HPDE6-E6E7 (cell line): ENCODE data around the gene COL4A4.
A peak's percentile ranks its signal among the peaks of the same experiment; 100 is the strongest.

Experiments
- DNase-seq: peaks from one replicate; pipeline ENCODE4 v3.0.0; 2011; ENCODE audit warnings: missing footprints; ENCODE audit errors: extremely low spot score

COL4A4 gene

GRCh38 chr2:227030789-227031188 lies 133.2 kb downstream of the COL4A4 start:
- DNase-seq = no peak

GRCh38 chr2:227029426-227030105 lies 134.4 kb downstream of the COL4A4 start:
- DNase-seq = no peak

- DNase-seq = no peak
Measured at GRCh38 chr2:227025510-227025909, 138.5 kb downstream of the COL4A4 start.

- DNase-seq = no peak
Measured at GRCh38 chr2:227022608-227023007, 141.4 kb downstream of the COL4A4 start.

- no peak for DNase-seq
Measured at GRCh38 chr2:227020416-227020815, 143.6 kb downstream of the COL4A4 start.

GRCh38 chr2:227016894-227017293 lies 147.1 kb downstream of the COL4A4 start:
- no peak for DNase-seq

GRCh38 chr2:227013881-227014280 lies 150.1 kb downstream of the COL4A4 start:
- no peak for DNase-seq

- no peak for DNase-seq
Measured at GRCh38 chr2:227013330-227013729, 150.7 kb downstream of the COL4A4 start.

GRCh38 chr2:227010433-227010832 lies 153.6 kb downstream of the COL4A4 start:
- no peak for DNase-seq

GRCh38 chr2:227007940-227008339 lies 156.1 kb downstream of the COL4A4 start:
- no peak for DNase-seq

GRCh38 chr2:227007148-227007547 lies 156.9 kb downstream of the COL4A4 start:
- DNase-seq = no peak

- DNase-seq = no peak
Measured at GRCh38 chr2:227006189-227006897, 157.7 kb downstream of the COL4A4 start.

GRCh38 chr2:227004482-227004881 lies 159.5 kb downstream of the COL4A4 start:
- no peak for DNase-seq

GRCh38 chr2:227000123-227000522 lies 163.9 kb downstream of the COL4A4 start:
- no peak for DNase-seq

- no peak for DNase-seq
Measured at GRCh38 chr2:226999661-227000060, 164.3 kb downstream of the COL4A4 start.

GRCh38 chr2:226995625-226996041 lies 168.4 kb downstream of the COL4A4 start:
- DNase-seq = peak; percentile 66

GRCh38 chr2:226994775-226995174 lies 169.2 kb downstream of the COL4A4 start:
- no peak for DNase-seq

GRCh38 chr2:226993171-226993570 lies 170.8 kb downstream of the COL4A4 start:
- DNase-seq = no peak

- no peak for DNase-seq
Measured at GRCh38 chr2:226991663-226992062, 172.3 kb downstream of the COL4A4 start.

GRCh38 chr2:226985583-226985946 lies 178.4 kb downstream of the COL4A4 start:
- no peak for DNase-seq

GRCh38 chr2:226984750-226985582 lies 179.0 kb downstream of the COL4A4 start:
- peak; percentile 47 for DNase-seq

- DNase-seq = no peak
Measured at GRCh38 chr2:226983895-226984749, 179.9 kb downstream of the COL4A4 start.
